Pancreas (tissue), 10 donors: ENCODE data around the gene TEKT3. TPM values are rescaled to one million over a fixed set of nuclear protein-coding genes. Genes with fewer than 3 reads are reported as not detected.

Source experiments
- ATAC-seq, 4 donors: fragments of 200-7000 bp; cut with Tn5 transposase; one replicate each; pipeline versions ENCODE4 v1.8.0 to v1.9.1; 2020; ENCODE audit warnings: mild to moderate bottlenecking in 4 of 4, moderate library complexity in 4 of 4
- DNase-seq, 6 donors: peaks; one replicate each; pipeline ENCODE4 v3.0.0-alpha.2; 2020
- FAIRE-seq: peaks from 2 replicates; lab custom pipeline; 2012; peaks lifted over from hg19 to GRCh38; lab: Jason Lieb, UNC
- H3K27ac ChIP-seq, 4 donors: fragments of 200-600 bp; sonication (generic); 1 replicate in 3 of 4; 2 replicates in 1 of 4; pipeline versions ENCODE4 v1.5.0 to v1.8.0; 2020
- H3K27me3 ChIP-seq, 4 donors: fragments of 200-600 bp; one replicate each; pipeline ENCODE4 v1.8.0; 2021
- H3K36me3 ChIP-seq, 3 donors: fragments of 200-600 bp; sonication (generic) in 1 of 3; one replicate each; pipeline versions ENCODE4 v1.5.0 to v1.8.0; 2020 to 2021
- H3K4me1 ChIP-seq, 3 donors: fragments of 200-600 bp; one replicate each; pipeline ENCODE4 v1.8.0; 2021
- H3K4me3 ChIP-seq, 4 donors: fragments of 200-600 bp; sonication (generic) in 2 of 4; one replicate each; pipeline versions ENCODE4 v1.5.0 to v1.8.0; 2020 to 2021
- H3K9me3 ChIP-seq, 4 donors: fragments of 200-600 bp; one replicate each; pipeline ENCODE4 v1.8.0; 2021
- WGBS, 2 donors: extraction: QIAGEN DNeasy Blood & Tissue Kit; methylation state at CpG; one replicate each; pipeline ENCODE4 v1.1.7; 2013; 5-methylcytosine and 5-hydroxymethylcytosine counted together
- intact Hi-C, 3 donors: fragments of 100-400 bp; cut with DNase I; formaldehyde crosslinking; loops; one replicate each; pipeline versions ENCODE4 v1.11.1 to v1.14.2; 2022
- polyA plus RNA-seq, 2 donors: library from polyadenylated mRNA; stranded (reverse); fragments of 200-250 nt; gene quantifications; one replicate each; pipeline ENCODE4 v1.2.3, GENCODE V29; 2013
- total RNA-seq, 6 donors: library from RNA; stranded (reverse); fragmentation: NEBNext Ultra II Directional in 4 of 6; extraction: Animal tissue kit (Norgen Biotek cat#: 25700) in 4 of 6; gene quantifications; one replicate each; pipeline versions ENCODE4 v1.2.1 to v1.2.4, GENCODE V29; 2021 to 2023
- TF ChIP-seq, protein P1 (sequence below), 4 donors: fragments of 200-600 bp; sonication (generic) in 3 of 4; IDR thresholded peaks; one replicate each; pipeline versions ENCODE4 v1.5.0 to v1.8.0; 2021; ENCODE audit warnings: antibody characterized with exemption in 4 of 4
- donor health status: healthy with polysubstance abuse.
- donor health status: DM: no; HTN: no; CAD: no; lungs with moderate emphysema.
- donor health status: DM: no; HTN: no; CAD: no.
- donor health status: control.
- donor health status: control.
- donor health status: Bipolar disorder and iron deficiency.
- donor health status: DM: yes; HTN: yes; CAD: no.
- donor health status: DM: no; HTN: no; CAD: no.
- donor health status: DM: no; HTN: no; CAD: no.
- donor health status: DM: yes; HTN: yes; CAD: no.

TEKT3 gene
- total and polyA plus RNA-seq, 8 donors: 0.23 to 2.7 (median 0.43) TPM; not detected in 3

GRCh38 chr17:15321556-15322251 is 19.7 kb downstream of the TEKT3 start:
- H3K4me3 ChIP-seq: no peak overlapping the region
- H3K9me3 ChIP-seq: no peaks in the 10 kb centered on the region
- no peak for DNase-seq
- intact Hi-C loops: no loop called here
- 77 to 89% methylated on average over 6 of the region's 6 CpGs for WGBS, 2 donors
- no peak overlapping the region for H3K27ac ChIP-seq
- no peaks in the 10 kb centered on the region for H3K36me3 ChIP-seq
- no peaks in the 10 kb centered on the region for H3K27me3 ChIP-seq
- H3K4me1 ChIP-seq: no peaks in the 10 kb centered on the region
- ATAC-seq: no peak
- no peak for FAIRE-seq
- TF ChIP-seq, protein P1, sequence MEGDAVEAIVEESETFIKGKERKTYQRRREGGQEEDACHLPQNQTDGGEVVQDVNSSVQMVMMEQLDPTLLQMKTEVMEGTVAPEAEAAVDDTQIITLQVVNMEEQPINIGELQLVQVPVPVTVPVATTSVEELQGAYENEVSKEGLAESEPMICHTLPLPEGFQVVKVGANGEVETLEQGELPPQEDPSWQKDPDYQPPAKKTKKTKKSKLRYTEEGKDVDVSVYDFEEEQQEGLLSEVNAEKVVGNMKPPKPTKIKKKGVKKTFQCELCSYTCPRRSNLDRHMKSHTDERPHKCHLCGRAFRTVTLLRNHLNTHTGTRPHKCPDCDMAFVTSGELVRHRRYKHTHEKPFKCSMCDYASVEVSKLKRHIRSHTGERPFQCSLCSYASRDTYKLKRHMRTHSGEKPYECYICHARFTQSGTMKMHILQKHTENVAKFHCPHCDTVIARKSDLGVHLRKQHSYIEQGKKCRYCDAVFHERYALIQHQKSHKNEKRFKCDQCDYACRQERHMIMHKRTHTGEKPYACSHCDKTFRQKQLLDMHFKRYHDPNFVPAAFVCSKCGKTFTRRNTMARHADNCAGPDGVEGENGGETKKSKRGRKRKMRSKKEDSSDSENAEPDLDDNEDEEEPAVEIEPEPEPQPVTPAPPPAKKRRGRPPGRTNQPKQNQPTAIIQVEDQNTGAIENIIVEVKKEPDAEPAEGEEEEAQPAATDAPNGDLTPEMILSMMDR (IDR thresholded peaks at IDR 0.05): no peak

- WGBS, 2 donors: 59 to 61% methylated on average over 5 of the region's 5 CpGs
- intact Hi-C loops: no loop called here
Measured at GRCh38 chr17:15319452-15320010, 21.9 kb downstream of the TEKT3 start.

DNA sequence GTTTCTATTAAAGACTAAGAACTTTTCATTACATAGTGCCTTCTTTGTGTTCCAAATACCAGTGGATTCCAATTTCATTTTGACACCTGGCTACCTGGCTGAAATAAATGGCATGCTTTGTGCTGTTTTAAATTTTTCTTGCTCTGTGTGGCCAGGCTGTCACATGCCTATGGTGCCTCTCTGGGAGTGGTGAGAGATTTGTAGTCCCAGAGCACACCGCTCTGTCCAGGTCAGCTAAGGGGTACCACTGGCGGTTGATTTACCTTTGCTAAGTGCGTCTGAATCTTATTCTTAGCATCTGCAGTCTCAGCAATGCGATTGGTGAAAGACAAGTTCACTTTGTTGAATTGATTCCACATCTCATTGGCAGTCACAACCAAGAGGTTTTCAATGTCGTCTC is 29.4 kb downstream of the TEKT3 start:
- WGBS, 2 donors: 65 to 68% methylated on average over 5 of the region's 5 CpGs
- Histone ChIP-seq H3K4me3 (no peak overlapping the region), H3K9me3 (no peaks in the 10 kb centered on the region), H3K27me3 (no peaks in the 10 kb centered on the region), H3K27ac (no peak overlapping the region), H3K36me3 (no peaks in the 10 kb centered on the region), H3K4me1 (no peaks in the 10 kb centered on the region)
- intact Hi-C loops: no loop called here
- TF ChIP-seq, protein P1 (IDR thresholded peaks at IDR 0.05): no peak
- ATAC-seq (peak in 1 of 4 donors; percentile 57), FAIRE-seq (no peak), DNase-seq (no peak)

More at GRCh38 chr17:15319452-15320010, 21.9 kb downstream of the TEKT3 start:
- FAIRE-seq: no peak
- no peak for DNase-seq
- TF ChIP-seq, protein P1 (IDR thresholded peaks at IDR 0.05): no peak
- ATAC-seq: no peak
- Histone ChIP-seq H3K4me3 (no peak overlapping the region), H3K36me3 (no peaks in the 10 kb centered on the region), H3K27me3 (no peaks in the 10 kb centered on the region), H3K27ac (no peak overlapping the region), H3K4me1 (no peaks in the 10 kb centered on the region), H3K9me3 (no peaks in the 10 kb centered on the region)

DNA sequence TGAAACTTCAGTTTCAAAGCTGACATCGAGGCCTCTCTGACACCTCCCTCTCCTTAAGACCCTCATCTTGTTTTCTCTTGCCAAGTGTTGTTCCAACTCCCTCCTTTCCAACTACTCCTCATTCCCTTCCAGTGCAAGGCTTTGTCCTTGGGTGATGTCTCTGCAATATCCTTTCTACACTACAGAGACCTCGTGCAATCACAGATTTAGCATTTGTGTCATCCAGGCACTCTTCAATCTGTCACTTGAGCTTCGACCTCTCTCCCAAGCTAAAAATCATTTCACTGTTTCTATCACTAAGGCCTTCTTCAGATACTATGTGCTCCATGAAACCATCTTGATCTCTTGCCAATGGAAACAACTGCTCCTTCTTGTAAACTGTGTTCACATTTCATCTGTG is 31.6 kb downstream of the TEKT3 start:
- Histone ChIP-seq H3K27me3 (no peaks in the 10 kb centered on the region), H3K4me3 (no peak overlapping the region), H3K9me3 (no peaks in the 10 kb centered on the region), H3K27ac (no peak overlapping the region), H3K36me3 (no peaks in the 10 kb centered on the region), H3K4me1 (no peaks in the 10 kb centered on the region)
- no peak for ATAC-seq
- TF ChIP-seq, protein P1 (IDR thresholded peaks at IDR 0.05): no peak
- no peak for DNase-seq
- no peak for FAIRE-seq
- 63 to 79% methylated on average over 3 of the region's 3 CpGs for WGBS, 2 donors
- intact Hi-C loops: no loop called here

GRCh38 chr17:15309236-15309635 is 32.2 kb downstream of the TEKT3 start:
- Histone ChIP-seq H3K36me3 (no peaks in the 10 kb centered on the region), H3K9me3 (no peaks in the 10 kb centered on the region), H3K4me1 (no peaks in the 10 kb centered on the region), H3K27ac (no peak overlapping the region), H3K27me3 (no peaks in the 10 kb centered on the region), H3K4me3 (no peak overlapping the region)
- TF ChIP-seq, protein P1 (IDR thresholded peaks at IDR 0.05): no peak
- no peak for FAIRE-seq
- intact Hi-C loops: no loop called here
- ATAC-seq: no peak
- no peak for DNase-seq
- WGBS, 2 donors: 38 to 50% methylated on average over 3 of the region's 3 CpGs
